Stimulated activated CD4-positive, alpha-beta T cell treated with anti-CD3 and anti-CD28 coated beads, Interleukin-4, amount 100 ng/mL, for 4 hours (primary cell): Measurements from ENCODE around the gene EPS8L2.
"Not testable (repeated sequence)": the region's sequence is repeated elsewhere in the genome, so short reads cannot be mapped to it uniquely, and the experiment has no call there.

ENCODE experiments used
- DNase-seq, 2 experiments: peaks; one replicate each; pipeline ENCODE4 v3.0.0-alpha.2; 2020

Gene EPS8L2

DNA sequence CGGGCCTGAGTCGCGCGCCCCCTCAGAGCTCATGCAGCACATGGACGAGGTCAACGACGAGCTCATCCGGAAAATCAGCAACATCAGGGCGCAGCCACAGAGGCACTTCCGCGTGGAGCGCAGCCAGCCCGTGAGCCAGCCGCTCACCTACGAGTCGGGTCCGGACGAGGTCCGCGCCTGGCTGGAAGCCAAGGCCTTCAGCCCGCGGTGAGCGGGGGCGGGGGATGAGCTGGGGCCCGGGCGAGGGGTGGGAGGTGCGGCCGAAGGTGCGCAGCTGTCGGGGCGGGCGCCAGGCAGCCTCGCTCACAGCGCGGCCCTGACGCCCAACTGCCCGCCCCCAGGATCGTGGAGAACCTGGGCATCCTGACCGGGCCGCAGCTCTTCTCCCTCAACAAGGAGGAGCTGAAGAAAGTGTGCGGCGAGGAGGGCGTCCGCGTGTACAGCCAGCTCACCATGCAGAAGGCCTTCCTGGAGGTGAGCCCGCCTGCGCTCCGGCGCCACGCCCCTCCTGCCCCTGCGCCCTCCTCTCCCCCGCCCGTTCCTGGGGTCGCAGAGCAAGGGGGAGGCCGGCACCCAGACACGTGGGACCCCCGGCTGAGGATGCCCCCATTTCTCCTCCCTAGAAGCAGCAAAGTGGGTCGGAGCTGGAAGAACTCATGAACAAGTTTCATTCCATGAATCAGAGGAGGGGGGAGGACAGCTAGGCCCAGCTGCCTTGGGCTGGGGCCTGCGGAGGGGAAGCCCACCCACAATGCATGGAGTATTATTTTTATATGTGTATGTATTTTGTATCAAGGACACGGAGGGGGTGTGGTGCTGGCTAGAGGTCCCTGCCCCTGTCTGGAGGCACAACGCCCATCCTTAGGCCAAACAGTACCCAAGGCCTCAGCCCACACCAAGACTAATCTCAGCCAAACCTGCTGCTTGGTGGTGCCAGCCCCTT is 20.5 kb downstream of the EPS8L2 start:
- DNase-seq = peak; percentile 47 to 48

DNA sequence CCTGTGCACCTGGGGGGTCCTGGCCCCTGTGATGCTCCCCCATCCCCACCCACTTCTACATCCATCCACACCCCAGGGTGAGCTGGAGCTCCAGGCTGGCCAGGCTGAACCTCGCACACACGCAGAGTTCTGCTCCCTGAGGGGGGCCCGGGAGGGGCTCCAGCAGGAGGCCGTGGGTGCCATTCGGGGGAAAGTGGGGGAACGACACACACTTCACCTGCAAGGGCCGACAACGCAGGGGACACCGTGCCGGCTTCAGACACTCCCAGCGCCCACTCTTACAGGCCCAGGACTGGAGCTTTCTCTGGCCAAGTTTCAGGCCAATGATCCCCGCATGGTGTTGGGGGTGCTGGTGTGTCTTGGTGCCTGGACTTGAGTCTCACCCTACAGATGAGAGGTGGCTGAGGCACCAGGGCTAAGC is 21.3 kb downstream of the EPS8L2 start:
- DNase-seq = no peak

DNA sequence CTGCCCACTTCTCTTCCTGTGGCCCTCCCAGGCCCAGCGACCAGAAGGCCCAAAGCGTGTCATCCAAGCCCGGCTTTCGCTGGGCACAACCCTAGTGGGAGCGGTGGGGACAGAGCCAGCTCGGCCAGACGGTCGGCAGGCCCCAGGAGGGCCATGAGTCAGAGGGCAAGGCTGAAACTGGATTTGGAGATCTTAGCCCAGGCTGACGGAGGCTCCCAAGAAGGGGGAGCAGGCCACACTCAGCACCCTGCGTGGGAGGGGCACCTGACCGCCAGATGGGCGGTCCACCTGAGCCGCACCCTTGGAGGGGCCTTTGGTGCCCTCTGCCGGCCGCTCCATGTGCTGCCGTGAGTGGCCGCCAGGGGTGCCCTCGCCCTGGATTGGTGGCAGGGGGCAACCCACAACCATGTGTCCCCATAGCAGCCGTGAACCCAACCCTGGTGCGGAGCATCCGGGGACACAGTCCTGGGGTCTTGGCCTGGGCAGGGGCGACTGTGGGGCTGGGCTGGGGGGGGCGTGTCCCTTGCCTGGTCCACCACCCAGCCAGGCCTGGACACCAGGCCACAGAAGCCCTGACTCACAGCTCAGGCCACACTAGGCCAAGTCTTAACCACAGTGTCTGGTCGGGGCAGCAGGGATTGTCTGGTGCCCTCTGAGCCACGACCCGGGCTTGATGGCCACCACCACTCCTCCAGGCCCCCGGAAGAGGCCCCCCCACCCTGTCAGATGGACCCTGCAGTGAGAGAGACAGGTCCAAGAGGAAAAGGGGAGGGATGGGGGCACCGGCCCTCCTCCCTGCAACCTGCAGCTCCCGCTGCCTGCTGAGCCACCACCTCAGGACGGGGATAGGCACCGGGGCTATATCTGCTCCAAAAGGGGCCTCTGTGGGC is 22.1 kb downstream of the EPS8L2 start:
- peak; percentile 71 to 78 for DNase-seq

DNA sequence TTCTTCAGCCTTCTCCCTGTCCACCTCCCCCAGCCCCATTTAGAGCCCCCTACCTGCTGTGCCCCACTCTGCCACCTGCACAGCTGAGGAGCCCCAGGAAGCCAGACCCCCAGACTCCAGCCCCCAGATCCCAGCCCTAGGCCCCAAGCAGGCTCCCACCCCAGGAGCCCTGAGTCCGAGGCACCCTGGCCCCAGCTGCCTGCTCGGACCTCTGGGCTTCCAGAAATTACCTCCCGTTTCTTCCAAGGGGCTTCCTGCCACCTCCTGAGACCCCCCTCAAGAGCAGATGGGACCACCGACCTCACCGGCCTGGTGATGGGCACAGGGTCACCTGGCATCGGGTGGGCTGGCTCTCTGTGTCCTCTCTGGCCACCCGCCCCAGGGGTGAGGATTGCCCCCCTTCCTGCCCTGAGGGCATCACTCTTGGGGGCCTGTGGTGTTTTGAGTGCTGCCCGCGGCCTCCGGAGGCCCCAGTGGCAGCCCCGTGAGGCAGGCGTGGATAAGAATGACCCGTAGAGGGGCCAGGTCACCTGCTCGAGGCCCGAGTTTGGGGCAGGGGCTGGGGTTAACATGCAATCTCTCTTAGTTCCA is 23.0 kb downstream of the EPS8L2 start:
- no peak for DNase-seq

DNA sequence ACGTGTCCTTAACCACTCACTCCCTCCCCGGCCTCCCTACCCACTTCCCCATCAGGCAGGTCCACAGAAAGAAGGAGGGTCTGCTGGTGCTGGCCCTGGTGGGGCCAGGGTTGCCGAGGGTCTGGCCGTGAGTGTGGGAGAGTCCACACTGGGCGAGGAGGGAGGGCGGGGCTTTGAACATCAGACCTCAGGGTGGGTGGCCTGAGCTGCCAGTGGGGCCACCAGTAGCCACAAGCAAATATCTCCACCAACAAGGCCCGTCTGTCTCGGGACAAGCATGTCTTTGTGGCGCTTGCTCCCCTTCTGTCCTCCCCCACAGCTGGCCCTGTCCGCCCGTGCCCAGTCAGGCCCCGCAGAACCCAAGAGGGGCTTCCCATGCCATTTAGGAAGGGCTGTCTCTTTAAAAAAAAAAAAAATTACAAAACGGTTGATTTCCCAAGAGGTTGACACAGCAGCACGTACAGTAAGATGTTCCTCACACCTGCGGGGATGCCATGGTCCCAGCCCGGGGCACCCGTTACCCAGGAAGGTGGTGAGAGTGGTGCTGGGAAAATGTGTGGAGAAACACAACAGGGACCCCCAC is 23.6 kb downstream of the EPS8L2 start:
- no peak for DNase-seq

DNA sequence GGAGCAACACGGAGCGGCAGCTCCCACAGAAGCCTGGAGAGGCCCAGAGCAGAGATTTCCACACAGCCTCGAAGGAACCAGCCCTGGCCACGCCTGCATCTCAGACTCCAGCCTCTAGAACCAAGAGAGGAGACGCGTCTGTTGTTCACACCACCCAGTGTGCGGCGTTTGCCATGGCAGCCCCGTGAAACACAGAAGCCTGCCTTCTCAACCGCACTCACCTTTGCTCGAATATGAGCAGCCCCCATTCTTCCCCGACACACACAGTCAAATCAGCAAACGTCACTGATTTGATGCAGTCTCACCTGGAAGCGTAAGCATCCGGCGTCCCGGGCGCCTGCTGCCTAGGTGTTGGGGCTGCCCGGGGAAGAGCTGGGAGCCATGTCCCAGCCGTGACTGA is 27.0 kb downstream of the EPS8L2 start:
- DNase-seq = no peak

DNA sequence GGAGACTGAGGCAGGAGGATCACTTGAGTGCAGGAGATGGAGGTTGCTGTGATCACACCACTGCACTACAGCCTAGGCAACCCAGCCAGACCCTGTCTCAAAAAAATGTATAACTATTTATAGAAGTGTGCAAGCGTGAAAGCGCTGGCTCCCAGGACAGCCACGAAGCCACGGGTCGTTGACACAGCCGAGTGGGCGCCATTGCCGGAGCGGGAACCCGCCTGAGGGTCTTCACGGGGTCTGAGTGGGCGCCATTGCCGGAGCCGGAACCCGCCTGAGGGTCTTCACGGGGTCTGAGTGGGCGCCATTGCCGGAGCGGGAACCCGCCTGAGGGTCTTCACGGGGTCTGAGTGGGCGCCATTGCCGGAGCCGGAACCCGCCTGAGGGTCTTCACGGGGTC is 28.5 kb downstream of the EPS8L2 start:
- DNase-seq = not testable (repeated sequence)

DNA sequence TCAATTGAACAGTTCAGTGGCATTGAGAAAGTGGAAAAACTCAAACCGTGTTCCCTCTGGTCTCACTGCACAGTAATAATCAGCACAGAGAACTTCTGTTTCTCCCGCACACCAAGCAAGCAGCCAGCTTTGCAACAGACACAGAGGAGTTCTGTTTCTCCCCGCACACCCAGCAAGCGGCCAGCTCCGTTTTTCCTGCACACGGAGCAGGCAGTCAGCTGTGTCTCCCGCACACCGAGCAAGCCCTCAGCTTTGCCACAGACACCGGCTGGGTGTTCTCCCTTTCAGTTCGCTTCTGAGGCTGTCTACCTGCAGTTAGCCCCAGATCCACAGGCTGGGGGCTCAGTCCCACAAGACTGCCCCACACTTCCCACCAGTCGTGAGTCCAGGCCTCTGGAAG is 31.3 kb downstream of the EPS8L2 start:
- DNase-seq = no peak

DNA sequence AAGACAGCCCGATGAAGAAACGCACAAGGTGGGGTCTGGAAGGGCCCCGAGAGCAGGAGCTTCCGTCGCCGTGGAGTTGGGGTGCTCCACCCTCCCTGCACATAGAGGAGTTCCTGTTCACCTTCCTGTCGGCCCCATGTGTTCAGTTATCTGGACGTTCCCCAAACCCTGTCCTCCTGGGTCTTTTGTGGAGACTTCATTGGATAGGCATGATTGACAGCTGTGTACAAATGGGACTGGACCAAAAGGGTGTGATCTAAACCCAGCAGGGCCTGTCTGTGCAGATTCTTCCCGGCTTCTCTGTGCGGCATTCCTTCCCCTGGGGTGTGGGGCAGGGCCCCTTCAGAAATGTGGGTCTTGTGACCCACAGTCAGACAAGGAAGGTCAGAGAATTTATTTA is 31.9 kb downstream of the EPS8L2 start:
- DNase-seq = not testable (repeated sequence)

DNA sequence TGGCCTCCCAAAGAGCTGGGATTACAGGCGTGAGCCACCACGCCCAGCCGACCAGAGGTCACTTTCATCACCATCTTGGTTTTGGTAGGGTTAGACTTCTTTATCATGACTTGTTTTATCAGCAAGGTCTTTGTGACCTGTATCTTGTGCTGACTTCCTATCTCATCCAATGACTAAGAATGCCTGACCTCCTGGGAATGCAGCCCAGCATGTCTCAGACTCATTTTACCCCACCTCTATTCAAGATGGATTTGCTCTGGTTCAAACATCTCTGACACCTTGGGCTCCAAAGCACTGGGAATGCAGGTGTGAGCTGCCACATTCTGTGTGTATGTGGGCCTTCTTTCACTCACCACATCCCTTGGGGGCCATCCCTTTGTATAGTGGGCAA is 36.1 kb downstream of the EPS8L2 start:
- DNase-seq = no peak

DNA sequence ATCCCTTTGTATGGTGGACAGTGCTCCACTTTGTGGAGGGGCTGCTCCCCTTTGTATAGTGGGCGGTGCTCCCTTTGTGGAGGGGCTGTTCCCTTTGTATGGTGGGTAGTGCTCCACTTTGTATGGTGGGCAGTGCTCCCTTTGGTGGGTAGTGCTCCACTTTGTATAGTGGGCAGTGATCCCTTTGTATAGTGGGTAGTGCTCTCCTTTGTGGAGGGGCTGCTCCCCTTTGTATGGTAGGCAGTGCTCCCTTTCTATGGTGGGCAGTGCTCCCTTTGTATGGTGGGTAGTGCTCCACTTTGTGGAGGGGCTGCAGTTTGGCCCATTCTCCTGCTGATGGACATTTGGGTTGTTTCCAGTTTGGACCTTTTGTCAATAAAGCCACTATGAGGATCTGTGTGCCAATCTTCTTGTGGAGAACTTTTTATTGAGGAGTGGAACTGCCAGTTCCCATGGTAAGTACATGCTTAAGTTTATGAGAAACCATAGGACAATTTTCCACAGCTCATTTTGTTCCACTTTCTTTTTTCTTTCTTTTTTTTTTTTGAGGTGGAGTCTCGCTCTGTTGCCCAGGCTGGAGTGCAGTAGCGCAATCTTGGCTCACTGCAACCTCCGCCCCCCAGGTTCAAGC is 36.7 kb downstream of the EPS8L2 start:
- DNase-seq = no peak

DNA sequence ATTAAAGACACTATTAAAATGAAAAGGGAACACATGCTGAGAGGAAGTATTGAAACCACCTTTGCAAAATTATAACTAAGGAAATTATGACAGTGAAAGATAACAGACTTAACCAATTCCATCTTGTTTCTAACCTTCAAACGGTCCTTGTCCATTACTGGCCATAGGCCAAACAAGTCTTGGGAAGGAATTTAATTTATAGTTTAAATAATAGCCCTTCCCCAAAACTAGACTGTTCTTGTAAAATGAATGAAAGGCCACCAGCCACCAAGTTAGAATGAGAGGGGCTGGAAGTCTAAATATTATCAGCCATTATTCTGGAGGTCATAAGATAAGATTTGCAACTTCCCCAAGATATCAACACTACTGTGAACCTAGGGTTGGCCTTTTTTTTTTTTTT is 39.4 kb downstream of the EPS8L2 start:
- DNase-seq = no peak

DNA sequence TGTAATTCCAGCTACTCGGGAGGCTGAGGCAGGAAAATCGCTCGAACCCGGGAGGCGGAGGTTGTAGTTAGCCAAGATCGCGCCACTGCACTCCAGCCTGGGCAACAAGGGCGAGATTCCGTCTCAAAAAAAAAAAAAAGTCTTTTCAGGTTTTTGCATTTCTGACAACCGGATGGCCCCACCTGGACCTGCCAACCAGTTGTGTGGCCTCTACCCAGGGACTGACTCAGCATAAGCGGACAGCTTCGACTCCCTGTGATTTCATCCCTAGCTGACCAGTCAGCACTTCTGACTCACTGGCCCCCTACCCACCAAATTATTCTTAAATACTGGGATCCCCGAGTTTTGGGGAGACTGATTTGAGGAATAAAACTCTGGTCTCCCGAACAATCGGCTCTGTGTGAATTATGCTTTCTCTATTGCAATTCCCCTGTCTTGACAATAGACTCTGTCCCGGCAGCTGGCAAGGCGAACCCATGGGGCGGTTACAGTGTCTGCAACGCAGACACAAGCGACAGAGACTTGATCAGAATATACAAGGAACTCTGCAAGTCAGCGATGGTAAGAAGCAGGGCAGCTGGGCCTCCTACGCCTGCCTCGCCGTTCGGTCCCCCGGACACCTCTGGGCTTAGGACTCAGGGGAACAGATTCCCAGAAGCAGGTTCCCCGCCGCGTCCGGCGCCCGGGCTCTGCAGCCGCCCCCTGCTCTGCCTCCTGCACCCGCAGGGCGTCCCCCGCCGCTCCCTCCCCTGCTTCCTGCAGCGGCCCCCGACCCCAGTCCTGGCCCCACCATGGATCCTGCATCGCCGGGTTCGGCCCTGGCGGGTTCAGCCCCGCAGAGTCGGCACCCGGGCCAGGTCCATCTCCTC is 40.5 kb downstream of the EPS8L2 start:
- no peak for DNase-seq

DNA sequence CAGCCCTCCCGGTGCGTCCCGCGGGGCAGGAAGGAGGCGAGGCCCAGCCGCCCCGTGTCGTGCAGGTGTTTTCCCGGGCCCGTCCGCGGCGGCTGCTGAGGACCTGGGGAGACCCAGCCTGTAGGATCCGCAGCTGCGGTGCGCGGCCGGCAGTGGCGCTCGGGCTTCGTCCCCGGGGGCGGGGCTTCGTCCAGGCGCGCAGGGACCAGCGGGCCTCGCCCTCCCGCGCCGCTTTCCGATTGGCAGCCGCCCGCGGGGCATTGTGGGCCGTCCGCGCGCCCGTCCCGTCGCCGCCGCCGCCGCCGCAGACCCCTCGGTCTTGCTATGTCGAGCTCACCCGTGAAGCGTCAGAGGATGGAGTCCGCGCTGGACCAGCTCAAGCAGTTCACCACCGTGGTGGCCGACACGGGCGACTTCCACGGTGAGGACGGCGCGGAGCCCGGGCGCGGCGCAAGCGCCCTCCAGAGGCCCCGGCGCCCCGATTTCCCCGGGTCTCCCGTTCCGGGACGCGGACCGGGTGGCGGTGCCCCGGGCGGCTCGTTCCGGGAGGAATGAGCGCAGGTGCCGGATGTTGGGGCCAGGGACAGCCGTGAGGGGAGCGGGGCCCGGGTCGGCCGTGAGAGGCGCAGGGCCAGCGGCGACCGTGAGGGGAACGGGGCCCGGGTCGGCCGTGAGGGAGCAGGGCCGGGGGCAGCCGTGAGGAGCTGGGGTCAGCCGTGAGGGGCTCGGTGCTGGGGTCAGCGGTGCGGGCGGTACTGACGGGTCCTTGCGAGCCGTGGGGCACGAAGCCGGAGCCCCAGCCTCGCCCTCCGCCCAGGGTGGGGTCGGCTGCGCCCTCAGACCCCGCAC is 41.4 kb downstream of the EPS8L2 start, which contains the start of gene TALDO1:
Gene TALDO1 (plus strand): TSS at position 307 of the 849 bp plus-strand sequence. CDS start 18 bp downstream, at position 325.
- peak; percentile 67 to 88 for DNase-seq

DNA sequence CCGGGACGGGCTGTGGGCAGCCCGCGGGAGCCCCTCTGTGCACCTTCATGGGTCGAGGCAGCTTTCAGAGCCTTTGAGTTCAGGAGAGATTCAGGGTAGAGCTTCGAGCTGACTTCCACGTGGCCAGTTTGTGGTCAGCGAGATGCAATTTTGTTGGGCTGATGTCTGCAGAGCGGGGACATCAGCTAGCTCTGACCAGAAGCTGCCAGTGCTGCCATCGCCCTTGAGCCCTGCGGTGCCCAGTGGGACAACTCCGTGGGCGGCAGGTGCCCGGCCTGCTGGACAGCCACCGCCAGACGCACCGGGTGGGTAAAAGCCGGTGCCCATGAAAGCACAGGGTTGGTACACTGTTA is 42.0 kb downstream of the EPS8L2 start:
- no peak for DNase-seq

DNA sequence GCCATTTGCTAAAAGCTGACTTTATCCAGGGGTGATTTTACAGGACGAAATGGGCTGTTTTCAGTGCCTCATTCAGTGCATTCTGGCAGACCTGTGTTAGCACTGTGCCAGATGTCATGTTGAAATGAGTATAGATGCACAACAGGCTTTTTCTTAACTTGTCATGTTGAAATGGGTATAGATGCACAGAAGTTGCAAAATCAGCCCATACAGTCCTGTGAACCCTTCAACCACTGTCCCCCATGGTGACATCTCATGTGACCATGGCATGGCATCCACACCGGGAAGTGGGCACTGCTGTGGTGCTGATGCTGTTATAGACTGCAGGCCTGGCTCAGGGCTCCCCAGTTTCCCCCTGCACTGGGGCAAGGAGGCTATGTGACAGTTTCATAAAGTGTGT is 43.7 kb downstream of the EPS8L2 start:
- DNase-seq = no peak

DNA sequence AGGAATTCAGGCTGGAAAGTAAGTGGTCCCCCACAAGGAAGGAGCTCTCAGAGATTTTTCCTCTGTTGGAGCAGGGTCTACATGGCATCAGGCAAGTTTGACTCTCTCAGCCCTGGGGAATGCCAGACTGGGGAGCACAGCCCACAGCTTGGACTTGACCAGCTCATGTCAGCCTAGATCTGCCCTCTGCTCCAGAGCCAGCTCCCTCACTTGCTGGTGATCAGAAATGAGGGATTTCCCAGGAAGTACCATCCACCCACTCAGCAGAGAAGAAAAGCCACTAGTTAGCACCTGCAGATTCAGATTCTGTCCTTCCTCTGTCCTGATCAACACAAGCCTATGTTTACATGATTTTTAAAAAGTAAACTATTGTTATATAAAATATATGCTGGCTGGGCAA is 54.2 kb downstream of the EPS8L2 start:
- no peak for DNase-seq

DNA sequence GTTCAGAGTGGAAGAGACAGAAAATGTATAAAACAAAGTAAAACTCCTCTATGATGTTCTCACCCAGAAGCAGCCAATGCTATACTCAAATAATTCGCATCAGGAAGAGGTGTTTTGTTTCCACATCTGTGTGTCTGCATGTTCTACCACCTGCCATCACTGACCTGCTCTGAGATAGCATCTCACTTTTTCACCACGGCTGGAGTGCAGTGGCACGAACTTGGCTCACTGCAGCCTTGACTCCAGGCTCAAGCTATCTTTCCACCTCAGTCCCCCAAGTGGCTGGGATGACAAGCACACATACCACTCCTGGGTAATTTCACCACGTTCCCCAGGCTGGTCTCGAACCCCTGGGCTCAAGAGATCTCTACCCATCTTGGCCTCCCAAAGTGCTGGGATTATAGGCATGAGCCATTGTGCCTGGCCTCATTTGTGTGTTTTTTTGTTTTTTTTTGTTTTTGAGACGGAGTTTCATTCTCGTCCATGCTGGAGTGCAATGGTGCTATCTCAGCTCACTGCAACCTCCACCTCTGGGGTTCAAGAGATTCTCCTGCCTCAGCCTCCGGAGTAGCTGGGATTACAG is 55.6 kb downstream of the EPS8L2 start:
- DNase-seq = no peak

DNA sequence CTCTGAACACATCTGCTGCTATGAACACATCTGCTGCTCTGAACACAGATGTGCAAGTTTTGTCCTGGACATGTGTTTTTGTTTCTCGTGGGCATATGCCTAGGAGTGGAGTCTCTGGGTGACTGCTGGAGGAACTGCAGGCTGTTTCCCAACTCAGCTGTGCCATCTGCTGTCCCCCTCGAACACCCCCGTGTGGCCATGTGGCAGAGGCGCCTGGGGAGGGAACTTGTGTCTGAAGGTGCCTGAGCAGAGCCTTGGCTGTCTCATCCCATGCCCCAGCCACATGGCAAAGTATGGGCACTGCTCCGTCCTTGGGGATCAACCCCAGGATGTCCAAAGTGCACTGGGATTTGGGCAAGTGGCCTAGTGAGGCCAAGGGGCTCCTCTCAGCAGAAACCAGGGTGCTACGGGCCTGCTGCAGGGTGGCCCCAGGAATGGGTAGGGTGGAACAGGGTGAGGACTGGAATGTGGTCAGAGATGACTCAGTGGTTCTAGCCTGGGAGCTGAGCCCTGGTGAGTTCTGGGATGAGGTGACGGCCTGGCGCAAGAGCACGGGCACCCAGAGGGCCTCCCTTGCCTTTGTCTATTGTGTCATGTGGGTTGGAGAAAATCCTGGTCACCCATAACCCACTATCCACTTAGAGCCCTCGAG is 56.5 kb downstream of the EPS8L2 start:
- no peak for DNase-seq

DNA sequence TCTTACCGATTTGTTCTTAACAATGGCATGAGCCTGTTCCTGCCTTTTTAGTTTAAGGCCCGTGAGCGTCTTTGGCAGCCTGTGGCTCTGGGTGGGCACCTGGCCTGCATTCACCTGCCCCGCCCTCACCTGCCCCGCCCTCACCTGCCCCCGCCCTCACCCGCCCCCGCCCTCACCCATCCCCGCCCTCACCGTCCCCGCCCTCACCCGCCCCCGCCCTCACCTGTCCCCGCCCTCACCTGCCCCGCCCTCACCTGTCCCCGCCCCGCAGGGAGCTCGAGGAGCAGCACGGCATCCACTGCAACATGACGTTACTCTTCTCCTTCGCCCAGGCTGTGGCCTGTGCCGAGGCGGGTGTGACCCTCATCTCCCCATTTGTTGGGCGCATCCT is 57.0 kb downstream of the EPS8L2 start:
- DNase-seq = no peak
